OCI-LY7 (cell line): Measurements from ENCODE around the gene TTC7B. TPM values are rescaled to one million over a fixed set of nuclear protein-coding genes. Genes with fewer than 3 reads are reported as not detected.

Source experiments
- BruUV-seq: library from RNA; stranded (reverse); fragments of 400-500 nt; replicated peaks from 2 replicates; lab custom pipeline; 2021; lab: Mats Ljungman, UMichigan
- CTCF ChIA-PET: fragments of 300-600 bp; sonication (Branson Sonifier 250); formaldehyde crosslinking; loops from one replicate; lab custom pipeline; 2022; ENCODE audit warnings: antibody characterized with exemption; ENCODE audit not compliant: unreplicated experiment; lab: Charles Lee
- POLR2A ChIA-PET: fragments of 300-600 bp; sonication (Branson Sonifier 250); formaldehyde crosslinking; loops from one replicate; lab custom pipeline; 2022; ENCODE audit warnings: antibody characterized with exemption; lab: Charles Lee
- DNase-seq: peaks from one replicate; pipeline ENCODE4 v3.0.0-alpha.2; 2015; ENCODE audit warnings: low spot score
- H2AFZ ChIP-seq: fragments of 200-600 bp; sonication (generic), shearing (Covaris generic); 2 replicates; pipeline ENCODE4 v1.6.1; 2014; ENCODE audit warnings: mild to moderate bottlenecking, antibody characterized with exemption, low read length, moderate library complexity
- H3K27ac ChIP-seq: fragments of 200-600 bp; sonication (generic); 2 replicates; pipeline ENCODE4 v1.5.1; 2014; ENCODE audit warnings: mixed run types, low read depth, mild to moderate bottlenecking, moderate library complexity, low read length, inconsistent platforms; ENCODE audit not compliant: poor library complexity, severe bottlenecking
- H3K36me3 ChIP-seq: fragments of 200-600 bp; sonication (generic); 2 replicates; pipeline ENCODE4 v1.6.1; 2014; ENCODE audit warnings: mild to moderate bottlenecking, antibody characterized with exemption, low read length, moderate library complexity, mixed read lengths; ENCODE audit not compliant: insufficient read depth
- H3K4me1 ChIP-seq: fragments of 200-600 bp; sonication (generic); 2 replicates; pipeline ENCODE4 v1.5.1; 2014; ENCODE audit warnings: mild to moderate bottlenecking, low read length; ENCODE audit not compliant: insufficient read depth, poor library complexity, severe bottlenecking
- H3K4me2 ChIP-seq: fragments of 200-600 bp; sonication (generic); 2 replicates; pipeline ENCODE4 v1.6.1; 2014; ENCODE audit warnings: mild to moderate bottlenecking, low read length
- H3K4me3 ChIP-seq: fragments of 200-600 bp; sonication (generic); 2 replicates; pipeline ENCODE4 v1.5.1; 2014; ENCODE audit warnings: mild to moderate bottlenecking, low read depth, low read length; ENCODE audit not compliant: poor library complexity, severe bottlenecking
- H3K79me2 ChIP-seq: fragments of 200-600 bp; sonication (generic); 2 replicates; pipeline ENCODE4 v1.6.1; 2016; ENCODE audit warnings: low read depth, mild to moderate bottlenecking, low read length, moderate library complexity, mixed read lengths; ENCODE audit not compliant: insufficient read depth
- H3K9me2 ChIP-seq: fragments of 200-600 bp; sonication (generic); 2 replicates; pipeline ENCODE4 v1.6.1; 2016; ENCODE audit warnings: mild to moderate bottlenecking, low read length, mixed read lengths; ENCODE audit not compliant: insufficient read depth
- H3K9me3 ChIP-seq: fragments of 200-600 bp; sonication (generic); 2 replicates; pipeline ENCODE4 v1.6.1; 2014; ENCODE audit warnings: mild to moderate bottlenecking, mixed run types, low read length, mixed read lengths
- H4K20me1 ChIP-seq: fragments of 200-600 bp; sonication (generic); 2 replicates; pipeline ENCODE4 v1.6.1; 2014; ENCODE audit warnings: mild to moderate bottlenecking, antibody characterized with exemption, low read length, moderate library complexity, mixed read lengths; ENCODE audit not compliant: insufficient read depth
- CTCF ChIP-seq: fragments of 200-600 bp; sonication (generic); conservative IDR thresholded peaks from 2 replicates; pipeline ENCODE4 v1.5.1; 2014; ENCODE audit warnings: mild to moderate bottlenecking, antibody characterized with exemption, low read length, moderate library complexity, mixed read lengths
- EZH2phosphoT487 ChIP-seq: fragments of 200-600 bp; sonication (generic); IDR thresholded peaks from 2 replicates; pipeline ENCODE4 v1.6.1; 2018; ENCODE audit warnings: low read depth, borderline replicate concordance, mild to moderate bottlenecking, mixed run types, antibody characterized with exemption, low read length, moderate library complexity, mixed read lengths
- intact Hi-C: fragments of 100-400 bp; cut with micrococcal nuclease; formaldehyde crosslinking; loops from one replicate; pipeline ENCODE4 v1.10.0; 2022; ENCODE audit not compliant: unreplicated experiment
- total RNA-seq, 2 experiments: library from RNA; depleted of rRNA in 1 of 2; stranded (reverse); fragments of >200 nt in 1 of 2; shearing (Covaris generic) in 1 of 2; gene quantifications; 2 replicates each; pipeline ENCODE4 v1.2.3, GENCODE V29; 2014 to 2022

TTC7B gene
- total RNA-seq, 2 experiments from 2014 or later: 0.19 to 0.51 TPM

GRCh38 chr14:90521930-90522483 lies 294.2 kb downstream of the TTC7B start:
- DNase-seq: no peak
- intact Hi-C loops: no loop called here
- CTCF ChIA-PET: no interaction called here
- BruUV-seq: no TSS peak
- Histone ChIP-seq H3K36me3 (no peaks in the 10 kb centered on the region), H3K79me2 (no peaks in the 10 kb centered on the region), H3K9me3 (no peaks in the 10 kb centered on the region), H2AFZ (no peak overlapping the region), H4K20me1 (no peaks in the 10 kb centered on the region), H3K9me2 (no peaks in the 10 kb centered on the region), H3K27ac (no peak overlapping the region), H3K4me2 (no peak overlapping the region), H3K4me3 (no peak overlapping the region), H3K4me1 (no peaks in the 10 kb centered on the region)
- TF ChIP-seq EZH2phosphoT487 (no peak), CTCF (no peak)
- POLR2A ChIA-PET: no interaction called here

GRCh38 chr14:90521084-90521929 lies 294.9 kb downstream of the TTC7B start:
- TF ChIP-seq CTCF (no peak), EZH2phosphoT487 (no peak)
- Histone ChIP-seq H3K4me3 (no peak overlapping the region), H3K4me2 (no peak overlapping the region), H3K27ac (no peak overlapping the region), H3K36me3 (no peaks in the 10 kb centered on the region), H3K9me2 (no peaks in the 10 kb centered on the region), H4K20me1 (no peaks in the 10 kb centered on the region), H3K4me1 (no peaks in the 10 kb centered on the region), H3K9me3 (no peaks in the 10 kb centered on the region), H3K79me2 (no peaks in the 10 kb centered on the region), H2AFZ (no peak overlapping the region)
- intact Hi-C loops: no loop called here
- CTCF ChIA-PET: interaction anchor here (0.6 kb wide), 1 partner anchor 11 kb away, joined by 3 read pairs; no protein-coding TSS in a partner anchor
- POLR2A ChIA-PET: no interaction called here
- DNase-seq: no peak
- BruUV-seq: no TSS peak

- H3K9me3 ChIP-seq: no peaks in the 10 kb centered on the region
- H3K4me1 ChIP-seq: no peaks in the 10 kb centered on the region
- no peak for DNase-seq
- TF ChIP-seq EZH2phosphoT487 (no peak), CTCF (no peak)
- no peaks in the 10 kb centered on the region for H3K36me3 ChIP-seq
- H2AFZ ChIP-seq: no peak overlapping the region
- intact Hi-C loops: no loop called here
- H3K9me2 ChIP-seq: no peaks in the 10 kb centered on the region
- no peak overlapping the region for H3K27ac ChIP-seq
- ChIA-PET POLR2A (no interaction called here), CTCF (no interaction called here)
- no peak overlapping the region for H3K4me3 ChIP-seq
- no peaks in the 10 kb centered on the region for H4K20me1 ChIP-seq
- H3K79me2 ChIP-seq: no peaks in the 10 kb centered on the region
- H3K4me2 ChIP-seq: no peak overlapping the region
- BruUV-seq: no TSS peak
Observed at GRCh38 chr14:90520326-90520725, 295.9 kb downstream of the TTC7B start.
